HEK293 (cell line): Measurements from ENCODE around the gene EFHD1.

Source experiments
- CTCF ChIA-PET: fragments of 350-600 bp; formaldehyde crosslinking; extraction: SDS; loops from one replicate; lab custom pipeline; 2021; ENCODE audit warnings: antibody characterized with exemption; lab: Yijun Ruan, JAX
- POLR2A ChIA-PET: fragments of 300-600 bp; formaldehyde crosslinking; extraction: SDS; loops from one replicate; lab custom pipeline; 2020; ENCODE audit warnings: antibody characterized with exemption, inconsistent platforms; lab: Yijun Ruan, JAX
- H3K27ac ChIP-seq: fragments of 200-500 bp; sonication (Bioruptor generic); 2 replicates; pipeline ENCODE4 v1.5.1; 2014; ENCODE audit warnings: low read depth, low read length, control low read depth, inconsistent platforms; ENCODE audit errors: extremely low read depth
- H3K36me3 ChIP-seq, 2 experiments: fragments of 200-500 bp in 1 of 2; sonication (Bioruptor generic) in 1 of 2; 1 replicate in 1 of 2; 2 replicates in 1 of 2; pipeline ENCODE4 v1.5.1; 2014 to 2017; ENCODE audit warnings: inconsistent platforms in 2 of 2, low read length in 2 of 2; ENCODE audit not compliant: control insufficient read depth in 2 of 2, insufficient read depth in 1 of 2
- H3K4me1 ChIP-seq: fragments of 200-500 bp; sonication (Bioruptor generic); 2 replicates; pipeline ENCODE4 v1.5.1; 2014; ENCODE audit warnings: mild to moderate bottlenecking, low read length, inconsistent platforms; ENCODE audit not compliant: control insufficient read depth, insufficient read depth
- H3K4me3 ChIP-seq: 2 replicates; pipeline ENCODE4 v1.5.1; 2011; ENCODE audit warnings: low read depth, mild to moderate bottlenecking, control low read depth, low read length, moderate library complexity
- H3K9me3 ChIP-seq: fragments of 200-500 bp; sonication (Bioruptor generic); 2 replicates; pipeline ENCODE4 v1.5.1; 2014; ENCODE audit warnings: low read depth, low read length, inconsistent platforms; ENCODE audit not compliant: control insufficient read depth, insufficient read depth
- BCL6B ChIP-seq: fragments of 450-650 bp; formaldehyde crosslinking; IDR thresholded peaks from 2 replicates; pipeline ENCODE4 v1.5.1; 2017; ENCODE audit warnings: missing biosample characterization, missing genetic modification characterization
- EGR2 ChIP-seq: fragments of 450-650 bp; formaldehyde crosslinking; IDR thresholded peaks from 2 replicates; pipeline ENCODE4 v1.5.1; 2016; ENCODE audit warnings: low read depth, missing biosample characterization, missing genetic modification characterization
- MYNN ChIP-seq: fragments of 450-650 bp; formaldehyde crosslinking; IDR thresholded peaks from 2 replicates; pipeline ENCODE4 v1.5.1; 2016; ENCODE audit warnings: missing biosample characterization, missing genetic modification characterization, borderline replicate concordance
- ZBTB17 ChIP-seq: fragments of 450-650 bp; formaldehyde crosslinking; IDR thresholded peaks from 2 replicates; pipeline ENCODE4 v1.5.1; 2016; ENCODE audit warnings: missing biosample characterization, missing genetic modification characterization
- ZEB2 ChIP-seq: fragments of 450-650 bp; formaldehyde crosslinking; IDR thresholded peaks from 2 replicates; pipeline ENCODE4 v1.5.1; 2016; ENCODE audit warnings: missing biosample characterization, missing genetic modification characterization
- ZNF133 ChIP-seq: fragments of 450-650 bp; formaldehyde crosslinking; IDR thresholded peaks from 2 replicates; pipeline ENCODE4 v1.5.1; 2016; ENCODE audit warnings: missing biosample characterization, missing genetic modification characterization
- ZNF16 ChIP-seq: fragments of 450-650 bp; formaldehyde crosslinking; IDR thresholded peaks from 2 replicates; pipeline ENCODE4 v1.5.1; 2016; ENCODE audit warnings: low read depth, missing biosample characterization, missing genetic modification characterization
- ZNF174 ChIP-seq: fragments of 450-650 bp; formaldehyde crosslinking; IDR thresholded peaks from 2 replicates; pipeline ENCODE4 v1.5.0; 2017; ENCODE audit warnings: missing biosample characterization, mild to moderate bottlenecking, missing genetic modification characterization
- ZNF221 ChIP-seq: fragments of 450-650 bp; formaldehyde crosslinking; IDR thresholded peaks from 2 replicates; pipeline ENCODE4 v1.5.1; 2017; ENCODE audit warnings: missing biosample characterization, missing genetic modification characterization, borderline replicate concordance
- ZNF239 ChIP-seq: fragments of 450-650 bp; formaldehyde crosslinking; IDR thresholded peaks from 2 replicates; pipeline ENCODE4 v1.5.1; 2016; ENCODE audit warnings: missing biosample characterization, missing genetic modification characterization
- ZNF280C ChIP-seq: fragments of 450-650 bp; formaldehyde crosslinking; IDR thresholded peaks from 2 replicates; pipeline ENCODE4 v1.5.1; 2016; ENCODE audit warnings: missing biosample characterization, missing genetic modification characterization
- ZNF501 ChIP-seq: fragments of 450-650 bp; formaldehyde crosslinking; IDR thresholded peaks from 2 replicates; pipeline ENCODE4 v1.5.1; 2016; ENCODE audit warnings: missing biosample characterization, missing genetic modification characterization
- ZNF514 ChIP-seq: fragments of 450-650 bp; formaldehyde crosslinking; IDR thresholded peaks from 2 replicates; pipeline ENCODE4 v1.5.1; 2016; ENCODE audit warnings: missing biosample characterization, missing genetic modification characterization
- ZNF521 ChIP-seq: fragments of 450-650 bp; formaldehyde crosslinking; IDR thresholded peaks from 2 replicates; pipeline ENCODE4 v1.5.1; 2017; ENCODE audit warnings: missing biosample characterization, mild to moderate bottlenecking, missing genetic modification characterization
- ZNF600 ChIP-seq: fragments of 450-650 bp; formaldehyde crosslinking; IDR thresholded peaks from 2 replicates; pipeline ENCODE4 v1.5.1; 2016; ENCODE audit warnings: missing biosample characterization, missing genetic modification characterization
- ZNF692 ChIP-seq: fragments of 450-650 bp; formaldehyde crosslinking; IDR thresholded peaks from 2 replicates; pipeline ENCODE4 v1.5.1; 2016; ENCODE audit warnings: missing biosample characterization, missing genetic modification characterization
- ZNF707 ChIP-seq: fragments of 450-650 bp; formaldehyde crosslinking; IDR thresholded peaks from 2 replicates; pipeline ENCODE4 v1.5.1; 2016; ENCODE audit warnings: missing biosample characterization, missing genetic modification characterization
- ZNF768 ChIP-seq: fragments of 450-650 bp; formaldehyde crosslinking; IDR thresholded peaks from 2 replicates; pipeline ENCODE4 v1.5.1; 2018; ENCODE audit warnings: missing biosample characterization, mild to moderate bottlenecking, missing genetic modification characterization
- ZSCAN30 ChIP-seq: fragments of 450-650 bp; IDR thresholded peaks from 2 replicates; pipeline ENCODE4 v1.5.1; 2018; ENCODE audit warnings: missing biosample characterization, mild to moderate bottlenecking, missing genetic modification characterization, moderate library complexity
- TF ChIP-seq, protein P1 (sequence below): fragments of 450-650 bp; formaldehyde crosslinking; IDR thresholded peaks from 2 replicates; pipeline ENCODE4 v1.5.1; 2016; ENCODE audit warnings: missing biosample characterization, missing genetic modification characterization
- TF ChIP-seq, protein P2 (sequence below): fragments of 450-650 bp; formaldehyde crosslinking; IDR thresholded peaks from 2 replicates; pipeline ENCODE4 v1.5.1; 2016; ENCODE audit warnings: missing biosample characterization, missing genetic modification characterization
- TF ChIP-seq, protein P3 (sequence below): fragments of 450-650 bp; formaldehyde crosslinking; IDR thresholded peaks from 2 replicates; pipeline ENCODE4 v1.5.1; 2016; ENCODE audit warnings: missing biosample characterization, missing genetic modification characterization

Gene EFHD1

GRCh38 chr2:232588031-232588430, 45.4 kb upstream of the EFHD1 start (continued):
- TF ChIP-seq ZEB2 (tag by site-specific recombination) = no peak
- TF ChIP-seq, protein P1, sequence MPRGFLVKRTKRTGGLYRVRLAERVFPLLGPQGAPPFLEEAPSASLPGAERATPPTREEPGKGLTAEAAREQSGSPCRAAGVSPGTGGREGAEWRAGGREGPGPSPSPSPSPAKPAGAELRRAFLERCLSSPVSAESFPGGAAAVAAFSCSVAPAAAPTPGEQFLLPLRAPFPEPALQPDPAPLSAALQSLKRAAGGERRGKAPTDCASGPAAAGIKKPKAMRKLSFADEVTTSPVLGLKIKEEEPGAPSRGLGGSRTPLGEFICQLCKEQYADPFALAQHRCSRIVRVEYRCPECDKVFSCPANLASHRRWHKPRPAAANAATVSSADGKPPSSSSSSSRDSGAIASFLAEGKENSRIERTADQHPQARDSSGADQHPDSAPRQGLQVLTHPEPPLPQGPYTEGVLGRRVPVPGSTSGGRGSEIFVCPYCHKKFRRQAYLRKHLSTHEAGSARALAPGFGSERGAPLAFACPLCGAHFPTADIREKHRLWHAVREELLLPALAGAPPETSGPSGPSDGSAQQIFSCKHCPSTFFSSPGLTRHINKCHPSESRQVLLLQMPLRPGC (tag by site-specific recombination) = no peak
- TF ChIP-seq ZNF221 = no peak
- no peak for TF ChIP-seq ZNF514 (tag by site-specific recombination)
- no peak for TF ChIP-seq EGR2 (tag by site-specific recombination)

- Histone ChIP-seq H3K4me3 (no peak overlapping the region), H3K36me3 (peaks cover 0 to 4% of the 10 kb centered on the region in 2 experiments; a peak in 1 of 3 replicates), H3K4me1 (no peaks in the 10 kb centered on the region), H3K9me3 (no peaks in the 10 kb centered on the region), H3K27ac (no peak overlapping the region)
- TF ChIP-seq ZNF707 (tag by site-specific recombination) (no peak), ZSCAN30 (tag by site-specific recombination) (no peak), ZNF133 (tag by site-specific recombination) (no peak), ZNF692 (no peak), ZNF280C (tag by site-specific recombination) (no peak), ZNF501 (tag by site-specific recombination) (no peak), ZBTB17 (no peak), ZNF600 (no peak)
- TF ChIP-seq, protein P2, sequence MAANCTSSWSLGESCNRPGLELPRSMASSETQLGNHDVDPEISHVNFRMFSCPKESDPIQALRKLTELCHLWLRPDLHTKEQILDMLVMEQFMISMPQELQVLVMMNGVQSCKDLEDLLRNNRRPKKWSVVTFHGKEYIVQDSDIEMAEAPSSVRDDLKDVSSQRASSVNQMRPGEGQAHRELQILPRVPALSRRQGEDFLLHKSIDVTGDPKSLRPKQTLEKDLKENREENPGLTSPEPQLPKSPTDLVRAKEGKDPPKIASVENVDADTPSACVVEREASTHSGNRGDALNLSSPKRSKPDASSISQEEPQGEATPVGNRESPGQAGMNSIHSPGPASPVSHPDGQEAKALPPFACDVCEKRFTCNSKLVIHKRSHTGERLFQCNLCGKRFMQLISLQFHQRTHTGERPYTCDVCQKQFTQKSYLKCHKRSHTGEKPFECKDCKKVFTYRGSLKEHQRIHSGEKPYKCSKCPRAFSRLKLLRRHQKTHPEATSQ (tag by site-specific recombination) = no peak
- ChIA-PET POLR2A (no interaction called here), CTCF (no interaction called here)
Measured at GRCh38 chr2:232588680-232589585, 44.5 kb upstream of the EFHD1 start.

GRCh38 chr2:232592772-232593395, 40.5 kb upstream of the EFHD1 start:
- Histone ChIP-seq H3K4me1 (no peaks in the 10 kb centered on the region), H3K27ac (no peak overlapping the region), H3K36me3 (no peaks in the 10 kb centered on the region), H3K9me3 (no peaks in the 10 kb centered on the region), H3K4me3 (no peak overlapping the region)
- ChIA-PET POLR2A (interaction anchor here (0.8 kb wide), 1 partner anchor 40 kb away, joined by 3 read pairs; the partner anchor contains the start of gene EFHD1), CTCF (interaction anchor here (0.6 to 1.2 kb wide), 4 partner anchors 8 to 585 kb away, joined by 3 read pairs; no protein-coding TSS in a partner anchor)
- no peak for TF ChIP-seq ZNF521 (tag by site-specific recombination)
- TF ChIP-seq ZNF16 (tag by site-specific recombination) = no peak
- no peak for TF ChIP-seq ZNF768 (tag by site-specific recombination)
- no peak for TF ChIP-seq MYNN (tag by site-specific recombination)
- TF ChIP-seq BCL6B (tag by site-specific recombination) = no peak
- TF ChIP-seq ZNF239 (tag by site-specific recombination) = no peak
- TF ChIP-seq ZNF174 (tag by site-specific recombination) = no peak
- TF ChIP-seq, protein P3, sequence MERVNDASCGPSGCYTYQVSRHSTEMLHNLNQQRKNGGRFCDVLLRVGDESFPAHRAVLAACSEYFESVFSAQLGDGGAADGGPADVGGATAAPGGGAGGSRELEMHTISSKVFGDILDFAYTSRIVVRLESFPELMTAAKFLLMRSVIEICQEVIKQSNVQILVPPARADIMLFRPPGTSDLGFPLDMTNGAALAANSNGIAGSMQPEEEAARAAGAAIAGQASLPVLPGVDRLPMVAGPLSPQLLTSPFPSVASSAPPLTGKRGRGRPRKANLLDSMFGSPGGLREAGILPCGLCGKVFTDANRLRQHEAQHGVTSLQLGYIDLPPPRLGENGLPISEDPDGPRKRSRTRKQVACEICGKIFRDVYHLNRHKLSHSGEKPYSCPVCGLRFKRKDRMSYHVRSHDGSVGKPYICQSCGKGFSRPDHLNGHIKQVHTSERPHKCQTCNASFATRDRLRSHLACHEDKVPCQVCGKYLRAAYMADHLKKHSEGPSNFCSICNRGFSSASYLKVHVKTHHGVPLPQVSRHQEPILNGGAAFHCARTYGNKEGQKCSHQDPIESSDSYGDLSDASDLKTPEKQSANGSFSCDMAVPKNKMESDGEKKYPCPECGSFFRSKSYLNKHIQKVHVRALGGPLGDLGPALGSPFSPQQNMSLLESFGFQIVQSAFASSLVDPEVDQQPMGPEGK (tag by site-specific recombination) = no peak
